D721Med (cell line): ENCODE data around the gene SYNE2.

ENCODE experiments used
- DNase-seq: peaks from one replicate; pipeline ENCODE4 v3.0.0; 2011; ENCODE audit warnings: low spot score; ENCODE audit not compliant: insufficient read length
- FAIRE-seq: peaks from 2 replicates; lab custom pipeline; 2011; peaks lifted over from hg19 to GRCh38; lab: Jason Lieb, UNC
- CTCF ChIP-seq: IDR thresholded peaks from 2 replicates; pipeline ENCODE4 v1.5.1; 2012; ENCODE audit warnings: mild to moderate bottlenecking, control low read depth; ENCODE audit not compliant: insufficient read depth; ENCODE audit errors: missing control alignments

SYNE2 gene

GRCh38 chr14:64266239-64266638 lies 413.4 kb downstream of the SYNE2 start:
- FAIRE-seq (no peak), DNase-seq (no peak)
- no peak for TF ChIP-seq CTCF

GRCh38 chr14:64272019-64272418 lies 419.2 kb downstream of the SYNE2 start:
- FAIRE-seq (no peak), DNase-seq (no peak)
- TF ChIP-seq CTCF, result no peak
